GM12878 (cell line): Measurements from ENCODE around the gene MRNIP. TPM values are rescaled to one million over a fixed set of nuclear protein-coding genes. Genes with fewer than 3 reads are reported as not detected.

Experiments
- ATAC-seq: fragments of 200-7000 bp; cut with Tn5 transposase; 3 replicates; pipeline ENCODE4 v1.9.1; 2020; ENCODE audit warnings: mild to moderate bottlenecking, moderate library complexity
- BruUV-seq: library from RNA; stranded (reverse); fragments of 400-500 nt; replicated peaks from 2 replicates; lab custom pipeline; 2021; lab: Mats Ljungman, UMichigan
- CTCF ChIA-PET: fragments of 300-600 bp; sonication (Branson Sonifier 250); formaldehyde crosslinking; extraction: SDS; loops from one replicate; lab custom pipeline; 2021; ENCODE audit warnings: inconsistent platforms; lab: Yijun Ruan, JAX
- POLR2A ChIA-PET: fragments of 350-600 bp; formaldehyde crosslinking; extraction: SDS; loops from one replicate; lab custom pipeline; 2021; ENCODE audit warnings: inconsistent platforms; lab: Charles Lee
- RAD21 ChIA-PET: fragments of 300-600 bp; sonication (Branson Sonifier 250); formaldehyde crosslinking; loops from one replicate; lab custom pipeline; 2023; ENCODE audit warnings: antibody characterized with exemption; ENCODE audit not compliant: unreplicated experiment; lab: Charles Lee
- SMC1A ChIA-PET: fragments of 300-600 bp; sonication (Branson Sonifier 250); formaldehyde crosslinking; loops from one replicate; lab custom pipeline; 2023; ENCODE audit not compliant: unreplicated experiment, uncharacterized antibody; lab: Charles Lee
- DNase-seq: peaks from one replicate; pipeline ENCODE4 v3.0.0-alpha.2; 2011; ENCODE audit warnings: low read depth, low spot score
- FAIRE-seq: peaks from 3 replicates; lab custom pipeline; 2011; peaks lifted over from hg19 to GRCh38; lab: Jason Lieb, UNC
- H2AFZ ChIP-seq: 2 replicates; pipeline ENCODE4 v1.6.0; 2011; ENCODE audit warnings: low read depth, low read length, control low read depth; ENCODE audit not compliant: control insufficient read depth
- H3K27ac ChIP-seq: 2 replicates; pipeline ENCODE4 v1.5.1; 2011; ENCODE audit warnings: control low read depth; ENCODE audit not compliant: control insufficient read depth, insufficient read depth
- H3K27me3 ChIP-seq, 2 experiments: replicated peaks in 1 of 2; 2 replicates each; pipeline versions ENCODE4 v1.6.0 to v1.6.1; 2011; ENCODE audit warnings: low read length in 1 of 2; ENCODE audit not compliant: control insufficient read depth in 2 of 2, insufficient read depth in 2 of 2
- H3K36me3 ChIP-seq, 2 experiments: 2 replicates each; pipeline ENCODE4 v1.5.1; 2011; ENCODE audit warnings: low read length in 1 of 2; ENCODE audit not compliant: control insufficient read depth in 2 of 2, insufficient read depth in 2 of 2
- H3K4me1 ChIP-seq: 2 replicates; pipeline ENCODE4 v1.6.1; 2011; ENCODE audit warnings: mild to moderate bottlenecking, low read length, moderate library complexity, mixed read lengths; ENCODE audit not compliant: control insufficient read depth, insufficient read depth
- H3K4me2 ChIP-seq: 2 replicates; pipeline ENCODE4 v1.6.0; 2011; ENCODE audit warnings: control low read depth; ENCODE audit not compliant: control insufficient read depth, insufficient read depth
- H3K4me3 ChIP-seq: fragments of 200-600 bp; sonication (generic); 2 replicates; pipeline ENCODE4 v1.5.1; 2016
- H3K79me2 ChIP-seq: 2 replicates; pipeline ENCODE4 v1.6.0; 2011; ENCODE audit warnings: low read length; ENCODE audit not compliant: control insufficient read depth, insufficient read depth
- H3K9ac ChIP-seq: 2 replicates; pipeline ENCODE4 v1.8.0; 2011; ENCODE audit warnings: low read length, control low read depth, mixed read lengths; ENCODE audit not compliant: control insufficient read depth, insufficient read depth
- H3K9me3 ChIP-seq: replicated peaks from 3 replicates; pipeline ENCODE4 v1.5.1; 2011; ENCODE audit warnings: mild to moderate bottlenecking, low read length; ENCODE audit not compliant: control insufficient read depth, insufficient read depth
- H4K20me1 ChIP-seq: 2 replicates; pipeline ENCODE4 v1.6.0; 2011; ENCODE audit not compliant: control insufficient read depth, insufficient read depth
- ATF7 ChIP-seq: fragments of 450-650 bp; IDR thresholded peaks from 2 replicates; pipeline ENCODE4 v1.6.1; 2016; ENCODE audit warnings: low read depth, mild to moderate bottlenecking
- BACH1 ChIP-seq: fragments of 450-650 bp; IDR thresholded peaks from 2 replicates; pipeline ENCODE4 v1.6.1; 2017; ENCODE audit warnings: mild to moderate bottlenecking, borderline replicate concordance
- BCL3 ChIP-seq: IDR thresholded peaks from 2 replicates; pipeline ENCODE4 v1.6.1; 2011; ENCODE audit warnings: borderline replicate concordance, low read depth, mild to moderate bottlenecking, moderate library complexity, low read length; ENCODE audit not compliant: insufficient read depth, poor library complexity, severe bottlenecking
- CBX5 ChIP-seq: sonication (generic); IDR thresholded peaks from 2 replicates; pipeline ENCODE4 v1.6.1; 2016; ENCODE audit warnings: low read depth, moderate library complexity, mild to moderate bottlenecking, inconsistent platforms
- EED ChIP-seq: sonication (generic); IDR thresholded peaks from 2 replicates; pipeline ENCODE4 v1.6.1; 2016; ENCODE audit warnings: antibody characterized with exemption, low read depth
- FOXM1 ChIP-seq: IDR thresholded peaks from 2 replicates; pipeline ENCODE4 v1.6.1; 2012; ENCODE audit warnings: low read depth, mild to moderate bottlenecking, inconsistent platforms, low read length, moderate library complexity
- HCFC1 ChIP-seq: fragments of 150-350 bp; IDR thresholded peaks from 2 replicates; pipeline ENCODE4 v1.6.1; 2014; ENCODE audit warnings: low read length
- NBN ChIP-seq: fragments of 450-650 bp; IDR thresholded peaks from 2 replicates; pipeline ENCODE4 v1.6.1; 2016
- NFYB ChIP-seq: IDR thresholded peaks from 2 replicates; pipeline ENCODE4 v1.6.1; 2011; ENCODE audit warnings: low read depth, mild to moderate bottlenecking, low read length, improper control_type of control experiment, moderate library complexity; ENCODE audit not compliant: insufficient read depth
- NRF1 ChIP-seq: conservative IDR thresholded peaks from 2 replicates; pipeline ENCODE4 v1.6.1; 2011; ENCODE audit warnings: mild to moderate bottlenecking, low read depth, low read length, improper control_type of control experiment
- POLR2AphosphoS2 ChIP-seq: IDR thresholded peaks from 2 replicates; pipeline ENCODE4 v1.6.1; 2011; ENCODE audit warnings: low read depth, mild to moderate bottlenecking, low read length, improper control_type of control experiment, moderate library complexity
- SRF ChIP-seq, 2 experiments: IDR thresholded peaks; 2 replicates each; pipeline ENCODE4 v1.6.1; 2011; ENCODE audit warnings: low read depth in 2 of 2, low read length in 2 of 2, mild to moderate bottlenecking in 1 of 2, moderate library complexity in 1 of 2
- TCF12 ChIP-seq: IDR thresholded peaks from 2 replicates; pipeline ENCODE4 v1.6.1; 2011; ENCODE audit warnings: low read depth, mild to moderate bottlenecking, low read length
- TCF7 ChIP-seq: IDR thresholded peaks from 2 replicates; pipeline ENCODE4 v1.6.1; 2014; ENCODE audit warnings: antibody characterized with exemption, borderline replicate concordance
- ZSCAN29 ChIP-seq: fragments of 450-650 bp; IDR thresholded peaks from 2 replicates; pipeline ENCODE4 v1.6.1; 2017; ENCODE audit warnings: mild to moderate bottlenecking, moderate library complexity
- WGBS: methylation state at CpG from one replicate; pipeline ENCODE4 v1.1.6; 2016; ENCODE audit warnings: low lambda C conversion rate; ENCODE audit not compliant: insufficient replicate concordance, insufficient coverage; ENCODE audit errors: missing lambda C conversion rate; 5-methylcytosine and 5-hydroxymethylcytosine counted together
- in situ Hi-C: fragments of 300-500 bp; cut with MboI; formaldehyde crosslinking; loops from 9 replicates; pipeline ENCODE4 v1.14.3; 2018; ENCODE audit warnings: mixed read lengths
- intact Hi-C: fragments of 100-400 bp; cut with micrococcal nuclease; formaldehyde crosslinking; loops from one replicate; pipeline ENCODE4 v1.14.2; 2022; ENCODE audit not compliant: unreplicated experiment
- polyA plus RNA-seq, 11 experiments: library from polyadenylated mRNA; depleted of rRNA in 4 of 11; unstranded in 6 of 11; stranded (reverse) in 5 of 11; fragments of >200 nt; fragmentation: Nextera tagmentation in 4 of 11; fragmentation: Illumina TruSeq in 1 of 11; extraction: Ambion mirVana in 4 of 11; extraction: Trizol in 1 of 11; gene quantifications; 1 replicate in 1 of 11; 2 replicates in 10 of 11; pipeline versions ENCODE4 v1.2.1 to v1.2.3, GENCODE V29; 2011 to 2016; ENCODE audit warnings: inconsistent platforms in 2 of 11, missing spikeins in 2 of 11, low read depth in 1 of 11
- total RNA-seq, 4 experiments: library from RNA; depleted of rRNA in 3 of 4; stranded (reverse); fragments of >200 nt in 3 of 4; fragmentation: Illumina TruSeq in 1 of 4; extraction: Trizol in 1 of 4; gene quantifications; 2 replicates each; pipeline versions ENCODE4 v1.2.1 to v1.2.3, GENCODE V29; 2013 to 2021

MRNIP gene
- total and polyA plus RNA-seq, 10 of the 15 experiments (the other 5 are each of a cell fraction or from before 2014, with no cell fraction given) = 2.4 to 30.4 (median 13.1) TPM

- Histone ChIP-seq H3K27ac (no peak overlapping the region), H3K4me2 (no peak overlapping the region), H3K36me3 (peaks cover 17 to 22% of the 10 kb centered on the region in 2 experiments), H3K4me3 (no peak overlapping the region)
- SMC1A ChIA-PET = no interaction called here
- no peak for ATAC-seq
- in situ Hi-C loops (no loop called here), intact Hi-C loops (no loop called here)
- TF ChIP-seq ZSCAN29 (no peak), TCF7 (no peak), NFYB (no peak), POLR2AphosphoS2 (no peak)
- TF ChIP-seq, all 136 proteins: peak for 0
- H3K27me3 ChIP-seq = no peaks in the 10 kb centered on the region
- POLR2A ChIA-PET = interaction anchor here (0.7 kb wide), 2 partner anchors 9 to 139 kb away, joined by 4 to 10 read pairs; no protein-coding TSS in a partner anchor
- RAD21 ChIA-PET = interaction anchor here (0.6 kb wide), 1 partner anchor 331 kb away, joined by 3 read pairs; no protein-coding TSS in a partner anchor
- FAIRE-seq = no peak
- CTCF ChIA-PET = no interaction called here
- DNase-seq = no peak
- BruUV-seq = no TSS peak
- H2AFZ ChIP-seq = no peak overlapping the region
- no peaks in the 10 kb centered on the region for H4K20me1 ChIP-seq
- H3K9me3 ChIP-seq = no peaks in the 10 kb centered on the region
- no peaks in the 10 kb centered on the region for H3K4me1 ChIP-seq
- no peak overlapping the region for H3K9ac ChIP-seq
- no peaks in the 10 kb centered on the region for H3K79me2 ChIP-seq
- WGBS = 91% methylated on average over 14 of the region's 16 CpGs
Measured at GRCh38 chr5:179875741-179876609, 17.4 kb upstream of the MRNIP start.

GRCh38 chr5:179874536-179875292 lies 16.1 kb upstream of the MRNIP start:
- H3K9ac ChIP-seq = no peak overlapping the region
- in situ Hi-C loops = no loop called here
- FAIRE-seq (no peak), ATAC-seq (no peak), DNase-seq (no peak)
- no peaks in the 10 kb centered on the region for H3K79me2 ChIP-seq
- no peaks in the 10 kb centered on the region for H4K20me1 ChIP-seq
- BruUV-seq = no TSS peak
- RAD21 ChIA-PET = no interaction called here
- 98% methylated on average over 28 of the region's 28 CpGs for WGBS
- CTCF ChIA-PET = no interaction called here
- H3K4me2 ChIP-seq = no peak overlapping the region
- no peaks in the 10 kb centered on the region for H3K9me3 ChIP-seq
- H3K36me3 ChIP-seq = peaks cover 22% of the 10 kb centered on the region in 2 experiments
- H3K27me3 ChIP-seq = no peaks in the 10 kb centered on the region
- no peaks in the 10 kb centered on the region for H3K4me1 ChIP-seq
- H2AFZ ChIP-seq = no peak overlapping the region
- intact Hi-C loops = no loop called here
- H3K27ac ChIP-seq = no peak overlapping the region
- SMC1A ChIA-PET = no interaction called here
- no peak overlapping the region for H3K4me3 ChIP-seq
- POLR2A ChIA-PET = no interaction called here
- TF ChIP-seq EED (no peak), TCF12 (no peak), FOXM1 (no peak), CBX5 (no peak), ATF7 (no peak), NRF1 (no peak), NBN (no peak), BACH1 (no peak), HCFC1 (no peak), BCL3 (no peak), SRF (IDR thresholded peaks at IDR 0.05; ENCODE audit: low read depth in 2 of 2, low read length in 2 of 2) (no peak)
